HG02588 (cell line): ENCODE results near the gene OR52K1.

Source experiments
- ATAC-seq: cut with Tn5 transposase; IDR thresholded peaks from one replicate; pipeline ENCODE4 v1.9.1; 2021; ENCODE audit warnings: mild to moderate bottlenecking, moderate library complexity; ENCODE audit not compliant: unreplicated experiment

Gene OR52K1

DNA sequence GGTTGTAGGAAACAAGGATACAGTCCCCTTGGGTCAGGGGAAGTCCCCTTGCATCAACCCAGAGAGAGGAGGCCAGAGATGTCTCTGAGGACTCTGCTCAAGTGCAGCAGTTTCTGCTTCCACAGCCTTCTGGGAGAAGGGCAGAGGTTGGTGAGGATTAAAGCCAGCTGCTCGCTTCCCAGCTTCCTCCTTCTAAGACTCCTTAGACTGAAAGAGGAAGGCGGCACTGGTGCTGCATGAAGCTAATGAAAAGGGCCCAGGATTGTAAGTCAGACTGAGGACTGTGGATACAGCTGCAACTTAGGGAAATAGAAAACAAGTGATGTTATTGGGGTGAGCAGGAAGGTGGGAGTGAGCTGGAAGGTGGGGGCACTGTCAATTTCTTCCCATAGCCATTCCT lies at the start of gene OR52K1:
OR52K1 (plus strand) TSS at position 202 of the 400 bp plus-strand sequence. CDS start 6,255 bp downstream, outside the sequence.
- no peak for ATAC-seq

DNA sequence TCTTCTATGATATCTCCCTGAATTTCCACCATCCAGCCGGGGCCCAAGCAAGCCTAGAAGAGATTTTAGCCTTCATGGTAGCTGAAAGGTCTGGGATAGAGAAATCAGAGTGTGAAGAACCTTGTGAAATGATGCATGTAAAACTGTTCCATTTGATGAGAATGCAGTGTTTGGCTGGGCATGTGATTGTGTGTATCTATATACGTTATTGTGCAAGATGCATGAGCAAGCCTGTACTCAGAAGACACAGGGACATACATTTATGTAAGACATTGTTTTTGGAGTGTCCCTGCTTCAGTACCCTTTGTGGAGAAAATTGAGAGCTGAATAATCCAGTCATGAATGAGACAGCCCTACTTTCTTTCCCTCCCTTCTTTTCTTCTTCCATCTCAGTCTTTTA lies 48.6 kb upstream of the OR52K1 start:
- no peak for ATAC-seq

DNA sequence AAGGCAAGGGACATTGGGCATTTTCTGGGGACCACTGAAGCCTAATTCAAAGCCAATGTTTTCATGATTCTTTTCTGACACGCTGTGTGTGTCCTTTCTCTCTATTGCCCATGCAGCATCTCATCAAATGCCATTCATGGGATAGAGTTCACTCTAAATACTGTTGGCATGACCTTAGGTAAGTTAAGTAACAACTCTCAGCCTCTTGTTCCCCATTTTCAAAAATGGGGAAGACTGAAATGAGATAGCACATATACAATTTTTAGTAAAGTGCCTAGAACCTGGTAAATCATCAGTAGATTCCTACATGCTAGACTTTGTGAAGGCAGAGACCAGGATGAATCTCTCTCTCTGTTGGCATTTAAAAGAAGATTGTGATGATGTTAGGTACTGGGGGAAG lies 46.0 kb upstream of the OR52K1 start:
- no peak for ATAC-seq

DNA sequence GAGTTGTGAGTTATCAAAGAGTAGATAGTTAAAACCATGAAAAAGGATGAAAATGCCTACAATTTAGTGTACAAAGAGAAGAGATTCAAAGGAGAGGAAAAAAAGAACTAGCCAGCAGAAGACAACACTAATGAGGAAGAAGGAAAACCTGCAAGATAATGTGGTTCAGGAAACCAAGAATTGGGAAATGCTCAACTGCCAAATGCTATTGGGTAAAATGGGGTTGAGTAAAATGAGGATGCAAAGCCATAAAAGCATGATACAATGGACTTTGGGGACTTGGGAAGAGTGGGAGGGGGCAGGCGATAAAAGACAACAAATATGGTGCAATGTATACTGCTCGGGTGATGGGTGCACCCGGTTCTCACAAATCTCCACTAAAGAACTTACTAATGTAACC lies 40.9 kb upstream of the OR52K1 start:
- no peak for ATAC-seq

DNA sequence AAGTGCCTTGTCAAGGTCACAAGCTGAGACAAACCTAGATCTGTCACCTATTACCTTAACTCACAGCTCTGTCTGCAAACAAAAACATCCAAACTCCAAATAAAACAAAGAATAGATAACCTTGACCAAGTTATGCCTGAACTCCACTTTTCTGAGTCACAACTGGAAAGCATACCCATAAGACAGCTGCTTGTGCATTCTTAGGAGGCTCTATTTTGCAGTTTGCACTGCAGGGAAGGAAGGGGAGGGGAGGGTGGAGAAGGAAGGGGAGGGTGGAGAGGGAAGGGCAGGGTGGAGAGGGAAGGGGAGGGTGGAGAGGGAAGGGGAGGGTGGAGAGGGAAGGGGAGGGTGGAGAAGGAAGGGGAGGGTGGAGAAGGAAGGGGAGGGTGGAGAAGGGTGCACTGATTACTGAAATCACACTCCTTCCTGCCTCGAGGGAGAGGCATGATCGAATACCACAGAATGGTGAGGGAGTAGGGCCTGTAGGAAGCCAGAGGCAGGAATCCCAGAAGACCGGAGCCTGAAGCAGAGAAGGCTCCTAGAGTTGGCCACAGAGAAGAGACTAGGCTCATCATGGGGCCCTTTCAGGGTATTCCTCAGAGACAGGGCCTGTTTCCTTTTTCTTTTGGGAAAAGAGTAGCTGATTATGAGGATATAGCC lies 39.1 kb upstream of the OR52K1 start:
- no peak for ATAC-seq

DNA sequence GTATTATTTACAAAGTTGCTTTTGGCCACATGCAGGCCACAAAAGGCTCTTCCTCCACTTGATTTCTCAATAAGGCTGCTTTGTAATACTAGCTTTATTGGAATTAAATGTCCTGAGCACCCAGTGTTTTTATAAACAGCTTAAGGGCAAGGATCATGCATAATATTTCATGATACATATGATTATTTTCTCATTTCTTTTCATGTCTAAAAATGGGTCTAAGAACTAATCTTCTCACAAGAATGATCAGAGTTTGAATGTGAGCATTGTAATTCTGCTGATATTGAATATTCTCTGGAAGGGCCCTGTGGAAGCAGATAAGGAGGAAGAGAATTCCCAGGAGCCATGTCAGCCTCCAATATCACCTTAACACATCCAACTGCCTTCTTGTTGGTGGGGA lies 33.5 kb upstream of the OR52K1 start, which contains the start of gene OR52K2:
OR52K2 (plus strand) TSS at position 301 of the 400 bp plus-strand sequence; CDS start at position 346, 45 bp downstream.
- no peak for ATAC-seq

DNA sequence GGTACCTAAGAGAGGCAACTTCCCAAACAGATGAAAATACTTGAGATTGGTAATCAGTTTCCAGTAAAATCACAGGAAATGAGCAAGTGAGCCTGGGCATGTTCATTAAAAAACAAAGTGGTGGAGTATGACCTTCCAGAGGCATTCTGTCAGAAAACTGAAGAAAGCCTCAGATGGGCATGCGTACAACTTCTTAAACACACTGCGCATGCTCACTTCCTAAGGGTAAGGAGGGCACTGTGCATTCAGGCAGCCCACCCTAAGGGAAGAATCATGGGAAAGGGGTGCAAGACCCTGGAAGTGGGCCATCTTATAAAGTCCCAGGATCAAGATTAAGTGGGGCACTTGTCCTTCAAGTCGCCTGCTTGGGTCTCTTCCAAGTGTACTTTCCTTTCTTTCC lies 29.3 kb upstream of the OR52K1 start:
- no peak for ATAC-seq

DNA sequence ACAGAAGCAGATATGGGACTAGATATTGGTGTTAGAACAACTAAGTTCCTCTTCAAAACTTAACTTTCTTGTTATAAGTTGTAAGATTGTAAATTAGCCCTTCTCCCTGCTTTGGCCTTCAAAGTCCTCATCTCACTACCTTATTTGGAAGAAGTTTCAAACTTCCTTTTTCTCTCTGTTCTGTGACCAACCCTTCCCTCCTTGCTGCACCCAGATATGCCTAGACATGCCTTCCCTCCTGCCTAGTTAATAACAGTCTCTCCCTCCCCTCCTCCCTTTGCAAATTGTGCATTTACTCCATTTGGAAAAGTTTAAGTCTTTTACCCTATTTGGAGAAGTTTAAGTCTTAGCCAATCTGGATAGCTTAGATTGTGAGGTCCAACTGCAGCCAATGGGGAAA lies 28.4 kb upstream of the OR52K1 start:
- ATAC-seq = no peak

DNA sequence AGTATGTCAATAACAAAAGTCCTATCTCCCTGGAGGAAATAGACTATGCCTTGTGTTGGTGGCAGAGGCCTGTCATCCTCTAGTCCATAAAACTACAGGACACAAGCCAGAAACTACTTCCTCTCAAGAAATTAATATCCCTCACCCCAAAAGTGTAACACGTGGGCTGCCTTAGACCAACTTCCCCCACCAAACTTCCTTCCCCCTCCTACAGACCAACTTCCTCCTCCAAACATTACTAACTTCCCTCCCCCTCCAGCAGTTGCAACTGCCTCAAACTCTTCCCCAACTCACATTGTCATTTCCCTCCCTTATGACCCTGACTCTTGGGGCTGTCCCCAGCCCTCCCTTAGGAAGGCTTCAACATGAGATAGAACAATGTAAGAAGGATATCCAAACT lies 27.0 kb upstream of the OR52K1 start:
- no peak for ATAC-seq

DNA sequence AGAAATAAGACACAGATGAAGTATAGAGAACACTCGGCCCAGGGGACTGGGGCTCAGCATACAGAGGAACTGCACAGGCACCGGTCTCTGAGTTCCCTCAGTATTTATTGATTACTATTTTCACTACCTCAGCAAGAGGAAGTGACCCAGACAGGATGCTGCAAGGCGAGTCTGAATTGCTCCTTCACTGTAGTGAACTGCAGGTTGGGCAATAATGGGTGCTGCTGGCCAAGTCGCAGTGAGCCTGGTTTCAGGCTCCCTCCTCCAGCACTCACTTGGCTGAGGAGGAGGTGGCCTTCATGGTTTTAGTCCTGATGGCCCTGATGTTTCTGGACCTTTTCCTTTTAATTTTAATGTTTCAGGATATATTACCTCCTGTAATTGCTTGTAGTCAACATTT lies 22.9 kb upstream of the OR52K1 start:
- no peak for ATAC-seq

DNA sequence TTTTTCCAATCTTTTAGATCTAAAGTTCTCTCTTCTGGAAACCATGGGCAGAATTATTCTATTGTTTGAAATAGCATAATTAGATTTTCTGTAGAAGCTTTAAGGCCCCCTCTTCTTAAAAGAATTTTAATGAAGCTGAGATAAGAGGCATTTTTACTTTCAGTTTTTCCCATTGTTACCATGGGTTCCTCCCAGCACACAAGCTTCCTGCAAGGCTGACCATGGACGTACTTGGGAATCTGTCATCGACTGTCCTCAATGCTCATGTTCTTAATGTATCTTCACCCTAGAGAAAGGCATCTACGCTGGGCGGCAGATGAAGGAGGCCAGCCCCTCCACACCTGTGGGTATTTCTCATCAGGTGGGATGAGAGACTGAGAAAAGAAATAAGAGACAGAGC lies 22.3 kb upstream of the OR52K1 start:
- ATAC-seq = no peak

DNA sequence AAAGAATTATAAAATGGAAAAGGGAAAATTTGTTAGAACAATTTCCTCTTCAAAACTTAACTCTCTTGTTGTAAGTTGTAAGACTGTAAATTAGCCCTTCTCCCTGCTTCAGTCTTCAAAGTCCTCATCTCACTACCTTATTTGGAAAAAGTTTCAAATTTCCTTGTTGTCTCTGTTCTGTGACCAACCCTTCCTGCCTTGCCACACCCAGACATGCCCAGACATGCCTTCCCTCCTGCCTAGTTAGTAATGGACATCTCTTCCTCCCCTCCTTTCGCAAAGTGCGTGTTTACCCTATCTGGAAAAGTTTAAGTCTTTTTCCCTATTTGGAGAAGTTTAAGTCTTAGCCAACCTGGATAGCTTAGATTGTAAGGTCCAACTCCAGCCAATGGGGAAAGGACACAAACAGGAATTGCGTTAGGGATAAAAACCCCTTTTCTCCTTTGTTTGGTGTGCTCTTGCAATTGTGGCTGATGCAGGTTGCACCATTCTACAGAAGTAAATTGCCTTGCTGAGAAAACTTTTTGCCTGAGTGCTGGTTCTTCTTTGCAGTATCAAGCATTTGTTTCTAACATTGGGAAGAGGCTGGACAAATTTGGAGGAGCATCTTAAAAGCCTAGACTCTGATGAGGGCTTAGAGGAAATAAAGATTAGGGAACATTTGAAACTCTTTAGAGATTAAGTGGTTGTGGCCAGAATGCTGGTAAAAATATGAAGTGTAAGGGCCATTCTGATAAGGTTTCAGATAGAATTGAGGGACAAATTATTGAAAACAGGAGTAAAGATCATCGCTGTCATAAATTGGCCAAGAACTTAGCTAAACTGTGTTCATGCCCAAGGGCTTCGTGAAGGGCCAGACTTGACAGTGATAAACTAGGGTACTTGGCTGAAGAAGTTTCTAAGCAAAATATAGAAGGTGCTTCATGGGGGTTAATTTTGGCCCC lies 18.0 kb upstream of the OR52K1 start:
- ATAC-seq = no peak

DNA sequence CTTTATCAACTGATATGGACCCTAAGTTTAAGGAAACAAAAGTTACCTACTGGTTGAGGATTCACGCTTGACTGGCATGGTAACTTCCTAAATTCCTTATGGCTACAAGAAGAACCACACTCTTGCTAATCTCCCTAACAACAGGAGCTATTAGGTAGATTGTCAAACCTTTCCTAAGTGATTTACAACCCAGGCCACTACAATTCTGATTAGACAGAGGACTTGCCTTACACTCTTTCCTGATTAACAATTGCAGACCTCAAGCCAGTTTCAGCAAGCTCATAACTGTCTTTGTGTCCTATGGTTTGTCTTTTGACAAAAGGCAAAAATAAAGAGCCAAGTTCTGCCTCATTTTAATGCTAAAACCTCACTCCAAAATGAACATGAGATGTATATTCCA lies 17.0 kb upstream of the OR52K1 start:
- ATAC-seq = no peak

DNA sequence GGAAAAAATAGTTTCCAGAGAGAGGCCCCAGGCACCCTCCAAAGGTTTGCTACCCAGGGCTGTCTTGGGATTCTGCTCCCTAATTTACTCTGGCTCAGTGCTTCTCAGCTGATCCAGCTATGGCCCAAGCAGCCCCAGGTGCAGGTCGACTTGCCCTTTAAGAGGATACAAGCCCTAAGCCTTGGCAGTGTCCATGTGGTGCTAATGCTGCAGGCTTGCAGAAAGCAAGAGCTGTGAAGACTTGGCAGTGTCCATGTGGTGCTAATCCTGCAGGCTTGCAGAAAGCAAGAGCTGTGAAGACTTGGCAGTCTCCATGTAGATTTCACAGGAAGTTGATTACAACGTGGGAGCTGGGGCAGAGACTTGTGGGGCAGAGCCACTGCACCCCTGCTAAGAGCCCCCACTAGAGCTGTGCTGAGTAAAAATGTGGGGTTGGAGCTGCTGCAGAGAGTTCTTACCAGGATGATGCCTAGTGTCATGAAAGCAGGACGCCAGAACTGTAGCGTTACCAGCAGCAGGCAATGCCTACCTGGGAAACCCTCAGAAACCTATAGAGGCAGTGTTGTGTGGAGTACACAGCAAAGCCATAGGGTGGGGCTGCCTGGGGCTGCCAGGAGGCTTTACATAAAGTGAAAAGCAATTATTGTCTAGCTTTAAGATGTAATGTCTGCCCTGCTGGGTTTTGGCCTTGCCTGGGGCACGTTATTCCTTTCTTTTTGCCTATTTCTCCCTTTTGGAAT lies 16.1 kb upstream of the OR52K1 start:
- ATAC-seq = no peak

DNA sequence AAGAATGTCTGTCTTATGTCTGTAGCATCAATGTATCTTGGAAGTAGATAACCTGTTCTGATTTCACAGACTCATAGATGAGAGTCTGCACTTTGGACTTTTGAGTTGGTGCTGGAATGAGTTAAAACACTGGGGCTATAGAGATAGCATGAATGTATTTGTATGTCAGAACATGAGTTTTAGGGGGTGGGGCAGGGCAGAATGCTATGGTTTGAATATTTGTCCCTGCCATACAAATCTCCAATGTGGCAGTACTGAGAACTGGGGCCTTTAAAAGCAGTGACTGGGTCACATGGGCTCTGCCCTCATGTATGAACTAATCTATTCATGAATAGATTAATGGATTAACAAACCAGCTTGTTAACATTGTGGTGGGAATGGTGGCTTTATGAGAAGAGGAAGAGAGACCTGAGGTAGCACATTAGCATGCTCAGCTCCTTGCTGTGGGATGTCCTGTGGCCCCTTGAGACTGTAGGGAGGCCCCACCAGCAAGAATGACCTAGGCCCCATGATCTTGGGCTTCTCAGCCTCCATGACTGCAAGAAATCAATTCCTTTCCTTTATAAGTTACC lies 15.5 kb upstream of the OR52K1 start:
- ATAC-seq = peak; percentile 46

DNA sequence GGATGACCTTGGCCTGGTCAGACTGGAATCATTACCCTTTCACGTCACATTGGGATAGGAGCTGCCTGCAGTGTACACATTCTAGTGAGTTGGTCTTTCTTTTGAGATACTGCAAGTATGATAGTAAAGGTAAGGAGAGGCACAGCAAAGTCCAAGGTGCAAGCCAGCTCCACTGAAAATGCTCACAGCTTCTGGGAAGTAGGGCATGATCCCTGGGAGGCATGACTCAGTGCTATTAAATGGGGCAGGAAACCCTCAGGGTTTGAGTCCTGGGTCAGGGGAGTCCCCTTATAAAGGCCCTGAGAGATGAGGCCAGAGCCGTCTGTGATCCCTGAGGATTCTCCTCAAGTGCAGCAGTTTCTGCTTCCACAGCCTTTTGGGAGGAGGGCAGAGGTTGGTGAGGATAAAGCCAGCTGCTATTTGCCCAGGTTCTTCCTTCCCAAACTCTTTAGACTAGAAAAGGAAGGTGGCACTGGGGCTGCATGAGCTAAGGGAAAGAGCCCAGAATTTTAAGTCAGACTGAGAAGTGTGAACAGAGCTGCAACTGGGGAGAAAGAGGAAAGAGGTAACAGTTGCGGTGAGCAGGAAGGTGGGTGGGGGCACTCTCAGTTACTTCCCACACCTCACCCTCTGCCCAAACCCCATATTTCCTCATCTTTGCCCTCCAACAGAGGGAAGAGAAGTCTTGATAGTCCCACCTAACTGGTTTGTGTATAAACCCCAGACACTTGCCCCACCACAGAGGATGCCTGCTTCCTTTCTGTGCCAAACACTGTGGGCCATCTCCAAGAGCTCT lies 14.4 kb upstream of the OR52K1 start:
- no peak for ATAC-seq

DNA sequence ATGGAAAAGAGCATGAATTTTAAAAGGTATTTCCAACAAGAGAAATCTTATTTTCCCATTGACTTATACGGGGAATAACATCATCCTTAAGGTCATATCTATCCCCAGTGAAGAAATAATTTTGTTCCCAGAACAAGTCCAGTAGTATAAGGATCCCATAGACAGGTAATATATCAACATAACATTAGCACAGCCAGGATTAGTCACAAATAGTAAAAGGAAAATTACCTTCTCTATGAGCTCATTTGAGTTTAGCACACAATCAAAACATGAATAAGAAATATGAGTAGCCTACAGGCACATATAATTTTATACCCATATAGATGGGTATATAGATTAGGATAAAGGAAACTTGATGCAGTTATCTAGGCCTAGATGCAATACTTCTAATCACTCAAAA lies 2.8 kb upstream of the OR52K1 start:
- ATAC-seq = no peak

DNA sequence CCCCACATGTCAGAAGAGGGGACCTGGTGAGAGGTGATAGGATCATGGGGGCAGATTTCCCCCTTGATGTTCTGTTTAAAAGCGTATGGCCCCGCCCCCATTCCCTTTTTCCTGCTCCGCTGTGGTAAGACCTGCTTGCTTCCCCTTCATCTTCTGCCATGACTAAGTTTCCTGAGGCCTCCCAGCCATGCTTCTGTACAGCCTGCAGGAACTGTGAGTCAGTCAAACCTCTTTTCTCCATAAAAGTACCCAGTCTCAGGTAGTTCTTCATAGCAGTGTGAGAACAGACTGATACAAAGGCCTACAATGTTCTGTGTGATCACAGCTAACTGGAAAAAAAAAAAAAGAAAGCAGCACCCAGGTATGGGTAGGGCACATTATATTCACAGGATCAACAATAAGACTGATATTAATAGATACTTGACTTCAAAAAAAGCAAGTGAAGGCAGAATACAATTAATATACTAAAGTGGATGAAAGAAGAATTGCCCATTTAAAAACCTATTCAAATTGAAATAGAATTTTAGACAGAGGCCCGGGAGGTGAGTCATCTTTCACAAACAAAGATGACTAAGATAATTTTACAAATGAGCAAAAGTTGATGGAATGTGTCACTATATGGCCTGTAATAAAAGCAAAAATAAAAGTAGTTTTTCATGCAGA lies 1.7 kb upstream of the OR52K1 start:
- no peak for ATAC-seq

DNA sequence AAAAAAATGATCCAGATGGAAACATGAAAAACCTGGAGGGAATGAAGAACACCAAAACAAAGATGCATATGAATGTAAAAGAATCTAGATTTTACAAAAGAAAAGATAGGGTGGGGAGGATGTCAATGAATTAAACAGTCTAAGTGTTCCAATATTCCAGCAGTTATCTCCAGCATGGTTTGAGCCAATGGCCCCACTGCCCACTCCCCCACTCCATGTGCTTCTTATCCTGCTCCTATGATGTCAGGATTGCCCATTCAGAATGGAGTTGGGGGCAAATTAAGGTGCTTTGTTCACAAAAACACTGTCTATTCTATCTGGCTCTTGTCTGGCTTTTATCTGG lies 1.2 kb upstream of the OR52K1 start:
- no peak for ATAC-seq

DNA sequence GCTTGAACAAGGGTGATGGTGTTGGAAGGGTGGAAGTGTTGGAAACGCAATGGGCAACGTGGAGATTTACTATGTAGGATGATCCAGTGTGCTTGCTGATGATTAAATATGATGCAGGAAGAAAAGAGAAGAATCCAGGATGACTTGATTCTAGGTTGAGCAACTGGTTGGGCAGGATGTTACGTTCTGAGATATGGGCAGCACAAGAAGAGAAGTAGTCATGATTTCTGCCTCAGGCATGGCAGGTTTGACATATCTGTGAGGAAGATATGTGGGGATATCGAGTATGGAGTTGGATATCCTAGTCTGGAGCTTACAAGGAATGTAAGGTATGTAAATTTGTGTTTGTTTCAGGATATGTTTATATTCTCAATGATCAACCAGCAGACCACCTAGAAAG lies 1.9 kb downstream of the OR52K1 start:
- no peak for ATAC-seq
